PC-9 (cell line): ENCODE data around the gene FARP1. TPM values are rescaled to one million over a fixed set of nuclear protein-coding genes. Genes with fewer than 3 reads are reported as not detected.
"Not testable (repeated sequence)": the region's sequence is repeated elsewhere in the genome, so short reads cannot be mapped to it uniquely, and the experiment has no call there.

Experiments
- BruUV-seq: library from RNA; stranded (reverse); fragments of 400-500 nt; replicated peaks from 2 replicates; lab custom pipeline; 2021; lab: Mats Ljungman, UMichigan
- CTCF ChIA-PET: fragments of 300-600 bp; sonication (Branson Sonifier 250); formaldehyde crosslinking; loops from one replicate; lab custom pipeline; 2022; ENCODE audit warnings: antibody characterized with exemption; lab: Charles Lee
- POLR2A ChIA-PET: fragments of 300-600 bp; sonication (Branson Sonifier 250); formaldehyde crosslinking; loops from one replicate; lab custom pipeline; 2022; ENCODE audit warnings: antibody characterized with exemption; ENCODE audit not compliant: unreplicated experiment; lab: Charles Lee
- DNase-seq, 2 experiments: peaks; one replicate each; pipeline versions ENCODE4 v3.0.0 to v3.0.0-alpha.2; 2015 to 2022; ENCODE audit warnings: mixed read lengths in 1 of 2
- H2AFZ ChIP-seq: fragments of 200-600 bp; sonication (generic); 2 replicates; pipeline ENCODE4 v1.8.1; 2017; ENCODE audit warnings: antibody characterized with exemption
- H3F3A ChIP-seq: fragments of 200-600 bp; sonication (generic); 2 replicates; pipeline ENCODE4 v1.8.1; 2017; ENCODE audit warnings: antibody characterized with exemption, mild to moderate bottlenecking, low read depth; ENCODE audit not compliant: insufficient read depth
- H3K27ac ChIP-seq: fragments of 200-600 bp; sonication (generic); 2 replicates; pipeline ENCODE4 v1.6.1; 2016; ENCODE audit warnings: mixed run types
- H3K27me3 ChIP-seq: fragments of 200-600 bp; sonication (generic); 2 replicates; pipeline ENCODE4 v1.6.1; 2016; ENCODE audit warnings: low read depth, mixed run types; ENCODE audit not compliant: insufficient read depth
- H3K36me3 ChIP-seq: fragments of 200-600 bp; sonication (generic); 2 replicates; pipeline ENCODE4 v1.6.1; 2016; ENCODE audit warnings: low read depth, mixed run types
- H3K4me1 ChIP-seq: fragments of 200-600 bp; sonication (generic); replicated peaks from 2 replicates; pipeline ENCODE4 v1.6.1; 2016; ENCODE audit warnings: mixed run types; ENCODE audit not compliant: insufficient read depth
- H3K4me2 ChIP-seq: fragments of 200-600 bp; sonication (generic); 2 replicates; pipeline ENCODE4 v1.6.1; 2017; ENCODE audit warnings: mixed run types
- H3K4me3 ChIP-seq: fragments of 200-600 bp; sonication (generic); 2 replicates; pipeline ENCODE4 v1.6.1; 2016; ENCODE audit warnings: mixed run types
- H3K79me2 ChIP-seq: fragments of 200-600 bp; sonication (generic); 2 replicates; pipeline ENCODE4 v1.6.1; 2017; ENCODE audit warnings: low read depth, mixed run types
- H3K9me2 ChIP-seq: fragments of 200-600 bp; sonication (generic); 2 replicates; pipeline ENCODE4 v1.8.1; 2017; ENCODE audit warnings: mild to moderate bottlenecking; ENCODE audit not compliant: insufficient read depth
- H3K9me3 ChIP-seq: fragments of 200-600 bp; sonication (generic); 2 replicates; pipeline ENCODE4 v1.8.1; 2016; ENCODE audit warnings: low read depth; ENCODE audit not compliant: insufficient read depth
- H4K20me1 ChIP-seq: fragments of 200-600 bp; sonication (generic); 2 replicates; pipeline ENCODE4 v1.8.1; 2017; ENCODE audit not compliant: insufficient read depth
- EZH2 ChIP-seq: fragments of 200-600 bp; sonication (generic); IDR thresholded peaks from 2 replicates; pipeline ENCODE4 v1.8.0; 2017; ENCODE audit warnings: antibody characterized with exemption, low read depth
- intact Hi-C: fragments of 100-400 bp; cut with micrococcal nuclease; formaldehyde crosslinking; loops from one replicate; pipeline ENCODE4 v1.10.0; 2022; ENCODE audit not compliant: unreplicated experiment
- total RNA-seq: library from RNA; stranded (reverse); gene quantifications from 2 replicates; pipeline ENCODE4 v1.2.3, GENCODE V29; 2021
- TF ChIP-seq, protein P1 (sequence below): fragments of 200-600 bp; sonication (generic); conservative IDR thresholded peaks from 2 replicates; pipeline ENCODE4 v1.6.1; 2017; ENCODE audit warnings: mixed run types, antibody characterized with exemption, mild to moderate bottlenecking, moderate library complexity

FARP1 gene
- total RNA-seq, 1 experiment from 2014 or later = 62.1 TPM

- no TSS peak for BruUV-seq
- H3K36me3 ChIP-seq = no peaks in the 10 kb centered on the region
- no peak overlapping the region for H3K27ac ChIP-seq
- H3F3A ChIP-seq = peaks cover 12% of the 10 kb centered on the region
- H2AFZ ChIP-seq = no peak overlapping the region
- no peaks in the 10 kb centered on the region for H3K27me3 ChIP-seq
- no peaks in the 10 kb centered on the region for H3K9me3 ChIP-seq
- H4K20me1 ChIP-seq = peaks cover under 1% of the 10 kb centered on the region; the same call in 1 of the 2 replicates
- peaks cover 20% of the 10 kb centered on the region for H3K4me1 ChIP-seq
- ChIA-PET CTCF (no interaction called here), POLR2A (no interaction called here)
- no peaks in the 10 kb centered on the region for H3K9me2 ChIP-seq
- intact Hi-C loops = no loop called here
- TF ChIP-seq, protein P1, sequence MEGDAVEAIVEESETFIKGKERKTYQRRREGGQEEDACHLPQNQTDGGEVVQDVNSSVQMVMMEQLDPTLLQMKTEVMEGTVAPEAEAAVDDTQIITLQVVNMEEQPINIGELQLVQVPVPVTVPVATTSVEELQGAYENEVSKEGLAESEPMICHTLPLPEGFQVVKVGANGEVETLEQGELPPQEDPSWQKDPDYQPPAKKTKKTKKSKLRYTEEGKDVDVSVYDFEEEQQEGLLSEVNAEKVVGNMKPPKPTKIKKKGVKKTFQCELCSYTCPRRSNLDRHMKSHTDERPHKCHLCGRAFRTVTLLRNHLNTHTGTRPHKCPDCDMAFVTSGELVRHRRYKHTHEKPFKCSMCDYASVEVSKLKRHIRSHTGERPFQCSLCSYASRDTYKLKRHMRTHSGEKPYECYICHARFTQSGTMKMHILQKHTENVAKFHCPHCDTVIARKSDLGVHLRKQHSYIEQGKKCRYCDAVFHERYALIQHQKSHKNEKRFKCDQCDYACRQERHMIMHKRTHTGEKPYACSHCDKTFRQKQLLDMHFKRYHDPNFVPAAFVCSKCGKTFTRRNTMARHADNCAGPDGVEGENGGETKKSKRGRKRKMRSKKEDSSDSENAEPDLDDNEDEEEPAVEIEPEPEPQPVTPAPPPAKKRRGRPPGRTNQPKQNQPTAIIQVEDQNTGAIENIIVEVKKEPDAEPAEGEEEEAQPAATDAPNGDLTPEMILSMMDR = no peak
- TF ChIP-seq EZH2 = no peak
- H3K79me2 ChIP-seq = no peaks in the 10 kb centered on the region
- no peak for DNase-seq
- H3K4me3 ChIP-seq = no peak overlapping the region
- no peak overlapping the region for H3K4me2 ChIP-seq
These were observed 268.8 kb downstream of the FARP1 start for GRCh38 chr13:98411617-98412265.

DNA sequence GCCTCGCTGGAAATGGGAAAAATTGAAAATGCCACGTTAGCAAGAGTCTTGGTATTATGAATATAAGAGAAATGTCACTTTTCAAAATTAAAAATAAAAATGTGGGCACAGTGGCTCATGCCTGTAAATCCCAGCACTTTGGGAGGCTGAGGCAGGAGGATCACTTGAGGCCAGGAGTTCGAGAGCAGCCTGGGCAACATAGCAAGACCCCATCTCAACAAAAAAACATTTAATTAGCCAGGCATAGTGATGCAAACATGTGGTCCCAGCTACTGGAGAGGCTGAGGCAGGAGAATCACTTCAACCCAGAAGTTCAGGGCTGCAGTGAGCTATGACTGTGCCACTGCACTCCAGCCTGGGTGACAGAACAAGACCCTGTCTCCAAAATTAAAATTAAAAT, 270.4 kb downstream of the FARP1 start:
- H3K4me3 ChIP-seq, intact Hi-C loops, H3K36me3 ChIP-seq, CTCF ChIA-PET, H3K79me2 ChIP-seq, H3K9me2 ChIP-seq, H3K27me3 ChIP-seq, H4K20me1 ChIP-seq, BruUV-seq, H3K9me3 ChIP-seq, DNase-seq, H3K4me2 ChIP-seq, H2AFZ ChIP-seq, POLR2A ChIA-PET, H3K27ac ChIP-seq: not testable (repeated sequence)
- peaks cover 21% of the 10 kb centered on the region for H3F3A ChIP-seq
- peaks cover 33% of the 10 kb centered on the region for H3K4me1 ChIP-seq

GRCh38 chr13:98413796-98414195, 270.9 kb downstream of the FARP1 start:
- Histone ChIP-seq H3K27me3 (no peaks in the 10 kb centered on the region), H4K20me1 (peaks cover 3% of the 10 kb centered on the region; the same call in 1 of the 2 replicates), H3K9me3 (no peaks in the 10 kb centered on the region), H3K4me1 (peaks cover 33% of the 10 kb centered on the region), H3K79me2 (no peaks in the 10 kb centered on the region), H3K27ac (no peak overlapping the region), H3K4me3 (no peak overlapping the region), H3K36me3 (no peaks in the 10 kb centered on the region; the same call in 1 of the 2 replicates), H2AFZ (no peak overlapping the region), H3K9me2 (no peaks in the 10 kb centered on the region), H3K4me2 (no peak overlapping the region), H3F3A (peaks cover 21% of the 10 kb centered on the region)
- ChIA-PET POLR2A (no interaction called here), CTCF (no interaction called here)
- TF ChIP-seq, protein P1 = no peak
- TF ChIP-seq EZH2 = no peak
- intact Hi-C loops = no loop called here
- no peak for DNase-seq
- no TSS peak for BruUV-seq
